Esophagus squamous epithelium (tissue), 5 donors: ENCODE data around the gene BCL2. TPM values are rescaled to one million over a fixed set of nuclear protein-coding genes. Genes with fewer than 3 reads are reported as not detected.
"Not testable (repeated sequence)": the region's sequence is repeated elsewhere in the genome, so short reads cannot be mapped to it uniquely, and the experiment has no call there.

Experiments used
- DNase-seq: peaks from one replicate; lab custom pipeline; 2025; lab: John Stamatoyannopoulos, UW
- H3K27ac ChIP-seq, 4 donors: fragments of 200-600 bp; sonication (generic); one replicate each; pipeline ENCODE4 v1.5.1; 2016 to 2019; ENCODE audit warnings: mild to moderate bottlenecking in 1 of 4
- H3K27me3 ChIP-seq, 4 donors: fragments of 200-600 bp; sonication (generic); 1 replicate in 3 of 4; 2 replicates in 1 of 4; pipeline versions ENCODE4 v1.5.1 to v1.6.0; 2017 to 2021; ENCODE audit warnings: antibody characterized with exemption in 1 of 4
- H3K36me3 ChIP-seq, 3 donors: fragments of 200-600 bp; sonication (generic); one replicate each; pipeline ENCODE4 v1.5.1; 2016 to 2019
- H3K4me1 ChIP-seq, 3 donors: fragments of 200-600 bp; sonication (generic); one replicate each; pipeline ENCODE4 v1.5.1; 2017 to 2019
- H3K4me3 ChIP-seq, 4 donors: fragments of 200-600 bp; sonication (generic); 1 replicate in 3 of 4; 2 replicates in 1 of 4; pipeline ENCODE4 v1.5.1; 2016 to 2019; ENCODE audit warnings: mild to moderate bottlenecking in 2 of 4, moderate library complexity in 1 of 4
- H3K9me3 ChIP-seq, 3 donors: fragments of 200-600 bp; sonication (generic); one replicate each; pipeline ENCODE4 v1.5.1; 2016 to 2019
- CTCF ChIP-seq, 6 experiments: fragments of 450-650 bp in 4 of 6; fragments of 200-600 bp in 2 of 6; sonication (generic) in 2 of 6; IDR thresholded peaks; one replicate each; pipeline ENCODE4 v1.5.1; 2016 to 2019; ENCODE audit warnings: antibody characterized with exemption in 6 of 6, mild to moderate bottlenecking in 4 of 6, moderate library complexity in 4 of 6
- POLR2A ChIP-seq, 4 donors: fragments of 450-650 bp; IDR thresholded peaks; one replicate each; pipeline ENCODE4 v1.6.1; 2017; ENCODE audit warnings: antibody characterized with exemption in 4 of 4, mild to moderate bottlenecking in 4 of 4, moderate library complexity in 3 of 4
- WGBS, 2 donors: methylation state at CpG; one replicate each; pipeline ENCODE4 v1.1.5; 2018; 5-methylcytosine and 5-hydroxymethylcytosine counted together
- intact Hi-C: fragments of 100-400 bp; cut with DNase I; formaldehyde crosslinking; loops from one replicate; pipeline ENCODE4 v1.15.0; 2022
- total RNA-seq, 4 donors: library from RNA; depleted of rRNA; stranded (reverse); fragments of >200 nt; gene quantifications; one replicate each; pipeline ENCODE4 v1.1.0, GENCODE V29; 2016
- donor health status: DM: yes; HTN: yes; CAD: no.

Gene BCL2
- total RNA-seq, 4 donors from 2014 or later, result 3.1 to 17.4 (median 4.2) TPM

GRCh38 chr18:63236921-63237846, 82.4 kb downstream of the BCL2 start:
- intact Hi-C loops, result no loop called here
- no peak for DNase-seq
- no peak for TF ChIP-seq POLR2A (IDR thresholded peaks at IDR 0.05)
- no peak for TF ChIP-seq CTCF (IDR thresholded peaks at IDR 0.05)
- Histone ChIP-seq H3K9me3 (no peaks in the 10 kb centered on the region), H3K4me3 (peak overlapping the region in 1 of 4 donors; percentile 29), H3K27ac (peak overlapping the region; percentile 53 to 87 (median 81)), H3K4me1 (peaks cover 15 to 36% (median 15%) of the 10 kb centered on the region in 3 donors), H3K27me3 (no peaks in the 10 kb centered on the region), H3K36me3 (no peaks in the 10 kb centered on the region)
- 80 to 84% methylated on average over 18 to 21 of the region's 21 CpGs for WGBS, 2 donors

GRCh38 chr18:63236406-63236805, 83.2 kb downstream of the BCL2 start:
- intact Hi-C loops, result no loop called here
- Histone ChIP-seq H3K9me3 (no peaks in the 10 kb centered on the region), H3K4me1 (peaks cover 15 to 36% (median 15%) of the 10 kb centered on the region in 3 donors), H3K4me3 (no peak overlapping the region), H3K27ac (peak overlapping the region; percentile 53 to 84 (median 66)), H3K27me3 (no peaks in the 10 kb centered on the region), H3K36me3 (no peaks in the 10 kb centered on the region)
- TF ChIP-seq CTCF (IDR thresholded peaks at IDR 0.05), result no peak
- no peak for TF ChIP-seq POLR2A (IDR thresholded peaks at IDR 0.05)
- 83 to 85% methylated on average over 14 of the region's 14 CpGs for WGBS, 2 donors
- DNase-seq, result no peak

- H3K27ac ChIP-seq, result peak overlapping the region in 3 of 4 donors; percentile 33 to 84 (median 53)
- DNase-seq, intact Hi-C loops, H3K36me3 ChIP-seq, H3K4me3 ChIP-seq, H3K9me3 ChIP-seq, H3K27me3 ChIP-seq: not testable (repeated sequence)
- WGBS, 2 donors, result 82 to 90% methylated on average over 4 of the region's 4 CpGs
- H3K4me1 ChIP-seq, result peaks cover 15 to 36% (median 15%) of the 10 kb centered on the region in 3 donors
Measured at GRCh38 chr18:63235920-63236319, 83.6 kb downstream of the BCL2 start.

GRCh38 chr18:63234841-63235240, 84.7 kb downstream of the BCL2 start:
- intact Hi-C loops, result no loop called here
- no peak for DNase-seq
- Histone ChIP-seq H3K36me3 (no peaks in the 10 kb centered on the region), H3K27me3 (no peaks in the 10 kb centered on the region), H3K4me1 (peaks cover 15 to 41% (median 15%) of the 10 kb centered on the region in 3 donors), H3K4me3 (no peak overlapping the region), H3K27ac (no peak overlapping the region), H3K9me3 (no peaks in the 10 kb centered on the region)
- TF ChIP-seq POLR2A (IDR thresholded peaks at IDR 0.05) (no peak), CTCF (IDR thresholded peaks at IDR 0.05) (no peak)
- 42 to 70% methylated on average over 3 of the region's 3 CpGs for WGBS, 2 donors

- no peak overlapping the region for H3K4me3 ChIP-seq
- WGBS, 2 donors, result 92 to 93% methylated on average over 4 of the region's 5 CpGs
- no peak for TF ChIP-seq POLR2A (IDR thresholded peaks at IDR 0.05)
- no peak for TF ChIP-seq CTCF (IDR thresholded peaks at IDR 0.05)
- no peaks in the 10 kb centered on the region for H3K36me3 ChIP-seq
- peaks cover 15 to 44% (median 15%) of the 10 kb centered on the region in 3 donors for H3K4me1 ChIP-seq
- no peaks in the 10 kb centered on the region for H3K27me3 ChIP-seq
- H3K9me3 ChIP-seq, result no peaks in the 10 kb centered on the region
- intact Hi-C loops, result no loop called here
- no peak for DNase-seq
- no peak overlapping the region for H3K27ac ChIP-seq
Measured at GRCh38 chr18:63234432-63234831, 85.1 kb downstream of the BCL2 start.
